ENCODE measurements around the gene ACSL5.

ACSL5 gene, protein sequence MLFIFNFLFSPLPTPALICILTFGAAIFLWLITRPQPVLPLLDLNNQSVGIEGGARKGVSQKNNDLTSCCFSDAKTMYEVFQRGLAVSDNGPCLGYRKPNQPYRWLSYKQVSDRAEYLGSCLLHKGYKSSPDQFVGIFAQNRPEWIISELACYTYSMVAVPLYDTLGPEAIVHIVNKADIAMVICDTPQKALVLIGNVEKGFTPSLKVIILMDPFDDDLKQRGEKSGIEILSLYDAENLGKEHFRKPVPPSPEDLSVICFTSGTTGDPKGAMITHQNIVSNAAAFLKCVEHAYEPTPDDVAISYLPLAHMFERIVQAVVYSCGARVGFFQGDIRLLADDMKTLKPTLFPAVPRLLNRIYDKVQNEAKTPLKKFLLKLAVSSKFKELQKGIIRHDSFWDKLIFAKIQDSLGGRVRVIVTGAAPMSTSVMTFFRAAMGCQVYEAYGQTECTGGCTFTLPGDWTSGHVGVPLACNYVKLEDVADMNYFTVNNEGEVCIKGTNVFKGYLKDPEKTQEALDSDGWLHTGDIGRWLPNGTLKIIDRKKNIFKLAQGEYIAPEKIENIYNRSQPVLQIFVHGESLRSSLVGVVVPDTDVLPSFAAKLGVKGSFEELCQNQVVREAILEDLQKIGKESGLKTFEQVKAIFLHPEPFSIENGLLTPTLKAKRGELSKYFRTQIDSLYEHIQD

DNA sequence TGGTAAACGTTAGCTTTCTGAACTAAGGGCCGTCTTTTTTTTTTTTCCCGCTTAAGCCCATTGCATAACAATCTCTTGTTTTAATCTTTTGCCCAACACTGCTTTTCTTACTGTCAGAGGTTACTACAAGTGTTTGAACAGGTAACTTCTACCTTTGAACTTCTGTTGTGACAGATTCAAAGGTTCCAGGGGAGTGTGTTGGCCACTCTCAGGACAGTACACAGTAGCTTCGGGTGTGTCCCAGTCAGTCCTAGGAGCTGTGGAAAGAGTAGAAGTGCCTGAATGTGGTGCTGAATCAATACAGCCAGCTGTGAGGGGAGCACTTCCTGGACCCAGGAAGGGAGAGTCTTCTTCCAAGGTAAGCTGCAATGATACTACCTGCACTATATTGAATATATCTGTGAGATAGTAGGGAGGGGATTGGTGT is at the start of gene ACSL5:
Gene ACSL5, plus strand, starts transcription at position 205 of the 427 bp plus-strand sequence. CDS start 20,831 bp downstream, outside the sequence.
- in situ Hi-C loops (cut with MboI; ENCODE audit: low sequenced_read_pairs) = no loop called here

DNA sequence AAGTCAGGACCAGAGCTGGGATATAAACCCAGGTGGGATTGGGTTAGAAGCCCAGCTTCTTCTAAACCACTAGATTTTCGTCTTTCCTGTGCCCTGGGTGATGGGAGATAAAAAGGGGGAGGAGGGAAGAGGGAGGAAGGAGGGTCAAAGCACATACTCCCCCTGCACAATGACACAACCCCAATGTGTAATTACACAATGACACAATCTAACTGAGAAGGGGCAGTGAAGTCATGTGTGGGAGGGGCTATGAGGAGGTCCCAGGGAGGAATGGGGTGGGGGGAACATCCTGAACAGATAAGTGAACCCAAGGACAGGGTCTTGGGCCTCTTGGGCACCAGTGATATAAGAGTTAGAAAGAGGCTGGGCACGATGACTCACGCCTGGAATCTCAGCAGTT is 46.2 kb upstream of the ACSL5 start:
- in situ Hi-C loops (cut with MboI; ENCODE audit: low sequenced_read_pairs) = no loop called here

DNA sequence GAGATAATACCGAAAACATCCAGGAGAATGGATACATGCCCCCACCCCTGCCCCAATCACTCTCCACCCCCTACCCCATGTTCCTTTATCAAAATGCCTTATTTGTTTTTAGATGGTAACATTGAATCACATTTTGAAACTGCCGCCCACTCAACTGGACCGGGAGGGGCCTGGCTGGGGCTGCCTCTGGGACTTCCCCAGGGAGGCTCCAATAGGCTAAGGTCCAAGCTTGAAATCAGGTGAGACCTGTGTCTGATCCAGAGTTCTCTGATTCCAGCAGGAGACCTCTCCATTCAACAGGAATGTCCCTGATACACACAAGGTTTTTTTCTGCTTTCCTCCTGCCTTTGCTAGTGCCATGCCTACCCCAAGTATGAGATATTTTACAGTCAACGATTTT is 43.8 kb upstream of the ACSL5 start:
- in situ Hi-C loops (cut with MboI; ENCODE audit: low sequenced_read_pairs) = no loop called here

DNA sequence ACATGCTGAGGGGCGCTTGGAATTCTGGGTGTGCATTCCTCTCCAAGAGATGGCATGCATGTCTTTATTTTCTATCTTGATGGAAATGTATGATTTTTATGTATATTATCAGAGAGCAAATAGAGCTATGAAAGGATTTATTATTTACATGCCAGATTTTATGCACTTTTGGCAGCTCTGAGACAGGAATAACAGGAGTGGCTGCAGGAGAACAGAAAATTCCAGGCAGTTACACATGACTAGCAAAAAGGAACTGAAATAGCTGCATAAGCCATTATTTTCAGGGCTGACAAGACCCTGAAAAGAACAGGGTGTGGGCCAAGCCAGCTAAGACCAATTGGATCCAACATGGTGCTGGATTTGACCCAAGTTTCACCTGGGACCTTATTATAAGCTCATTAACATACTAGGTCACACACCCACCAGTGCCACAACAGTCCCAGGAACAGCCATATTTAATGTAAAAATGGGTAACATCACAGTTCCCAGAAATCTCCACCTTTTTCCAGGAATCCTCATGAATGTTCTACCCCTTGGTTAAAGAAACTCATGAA is 43.2 kb upstream of the ACSL5 start:
- in situ Hi-C loops (cut with MboI; ENCODE audit: low sequenced_read_pairs) = no loop called here

DNA sequence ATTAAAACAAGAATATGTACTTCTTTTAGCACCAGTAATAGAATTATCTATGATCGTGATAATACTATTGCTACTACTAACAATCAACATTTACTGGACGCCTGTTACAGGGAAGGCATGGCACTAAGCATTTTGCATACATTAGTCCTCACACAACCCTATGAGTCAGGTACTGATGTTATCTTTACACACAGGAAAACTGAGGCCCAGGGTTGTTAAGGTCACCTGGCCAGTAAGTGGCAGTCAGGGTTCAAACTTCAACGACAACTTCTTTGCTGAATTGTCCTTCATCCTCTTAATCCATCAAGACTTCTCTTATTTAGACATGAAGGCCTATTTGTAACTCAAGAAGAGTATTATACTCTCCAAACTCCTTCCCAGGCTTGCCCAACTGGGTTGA is 41.9 kb upstream of the ACSL5 start:
- in situ Hi-C loops (cut with MboI; ENCODE audit: low sequenced_read_pairs) = no loop called here

DNA sequence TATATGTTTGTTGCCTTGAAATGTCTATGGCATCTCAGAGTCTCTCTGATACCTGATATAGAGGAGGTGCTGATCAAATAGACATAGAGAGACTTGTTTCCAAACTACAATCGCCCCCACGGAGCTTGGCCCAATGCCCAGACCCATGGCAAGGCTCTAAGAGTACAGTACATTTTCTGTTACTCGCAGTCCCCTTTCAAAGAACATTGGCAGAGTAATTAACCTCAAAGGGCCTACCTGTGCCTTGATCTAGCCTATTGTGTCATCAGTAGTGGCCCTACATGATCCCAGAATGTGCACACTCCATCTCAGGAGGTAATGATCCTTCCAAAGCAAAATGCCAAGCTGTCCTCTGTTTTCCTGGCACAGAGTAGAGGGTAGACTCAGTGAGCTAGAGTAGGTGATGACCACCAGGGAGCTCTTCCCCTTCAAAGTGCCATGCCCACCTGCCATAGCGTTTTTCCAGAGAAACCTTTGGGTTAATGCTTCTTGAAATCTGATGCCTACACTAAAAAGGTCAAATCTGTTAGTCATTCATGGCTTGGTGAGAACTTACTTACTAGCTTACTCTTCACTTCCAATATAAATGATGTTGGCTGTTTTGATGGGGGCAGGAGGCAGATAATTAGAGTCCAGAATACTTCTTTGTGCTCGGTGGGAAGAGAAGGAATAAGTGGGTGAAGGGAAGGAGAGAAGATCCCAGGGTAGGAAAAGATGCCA is 41.2 kb upstream of the ACSL5 start:
- in situ Hi-C loops (cut with MboI; ENCODE audit: low sequenced_read_pairs) = no loop called here

DNA sequence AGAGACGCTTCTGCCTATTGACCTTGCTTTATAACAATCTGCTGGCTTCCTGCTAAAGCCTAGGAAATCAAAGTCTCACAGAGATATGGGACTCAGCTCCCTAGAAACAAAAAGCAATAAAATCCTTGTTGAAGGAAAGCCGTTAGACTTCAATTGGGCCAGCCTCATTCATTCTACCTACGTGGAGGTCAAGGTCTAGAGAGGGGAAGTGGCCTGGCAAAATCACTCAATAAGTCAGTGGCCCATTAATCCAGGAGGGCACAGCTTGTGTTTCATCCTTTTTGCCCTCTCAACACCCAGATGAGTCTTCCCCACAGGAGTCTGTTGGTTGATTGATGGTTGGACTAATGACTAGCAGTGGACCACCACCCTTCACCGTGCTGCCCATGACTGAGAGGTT is 40.5 kb upstream of the ACSL5 start:
- in situ Hi-C loops (cut with MboI; ENCODE audit: low sequenced_read_pairs) = no loop called here

DNA sequence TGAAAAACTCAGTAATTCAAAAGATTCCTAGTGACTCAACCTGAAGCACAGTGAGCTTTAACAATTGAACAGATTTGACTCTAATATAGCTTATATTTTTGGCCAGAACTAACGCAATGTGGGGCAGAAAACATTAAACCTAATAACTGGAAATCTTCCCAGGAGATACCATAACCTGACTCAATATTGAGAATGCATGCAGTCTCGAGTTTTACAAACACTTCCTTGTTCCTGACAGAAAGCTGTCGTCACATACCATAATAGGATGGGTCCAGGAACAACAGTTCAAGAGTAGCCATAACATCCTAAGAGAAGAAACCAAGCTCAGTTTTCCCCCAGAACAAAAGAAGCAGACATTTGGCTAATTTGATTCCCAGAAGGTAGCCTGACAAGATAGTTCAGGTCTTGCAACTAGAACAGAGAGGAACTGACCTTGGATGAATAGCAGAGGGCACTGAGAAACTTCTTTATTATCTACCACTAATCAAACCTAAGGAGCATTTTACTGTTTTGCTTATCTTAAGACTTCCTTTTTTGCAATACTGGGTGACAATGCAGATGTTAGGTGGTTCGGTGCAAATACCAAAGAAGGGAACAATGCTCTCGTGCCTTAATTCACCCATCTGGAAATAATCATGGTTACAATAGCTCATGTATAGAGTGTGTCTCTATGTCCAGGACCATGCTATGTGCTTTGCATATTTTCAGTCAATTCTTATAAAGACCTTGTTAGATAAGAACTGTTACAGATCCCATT is 38.6 kb upstream of the ACSL5 start:
- in situ Hi-C loops (cut with MboI; ENCODE audit: low sequenced_read_pairs) = no loop called here

DNA sequence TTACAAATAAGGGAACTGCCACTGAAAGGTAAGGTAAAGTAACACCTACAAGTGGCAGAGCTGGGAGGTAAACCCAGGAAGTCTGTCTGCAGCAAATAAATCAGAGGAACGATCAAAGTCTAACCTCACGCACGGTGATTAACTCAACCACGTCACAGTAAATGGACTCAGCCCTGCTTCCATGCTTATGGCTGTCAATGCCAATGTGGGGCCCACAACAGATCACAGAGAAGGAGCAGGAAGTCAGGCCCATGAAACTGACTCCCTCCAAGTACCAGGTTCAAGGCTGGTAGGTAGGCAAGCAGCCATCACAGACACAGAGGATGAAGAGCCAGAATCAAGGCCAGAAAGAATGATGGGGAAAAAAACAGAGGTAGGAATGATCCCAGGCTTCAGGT is 38.0 kb upstream of the ACSL5 start:
- in situ Hi-C loops (cut with MboI; ENCODE audit: low sequenced_read_pairs) = no loop called here

DNA sequence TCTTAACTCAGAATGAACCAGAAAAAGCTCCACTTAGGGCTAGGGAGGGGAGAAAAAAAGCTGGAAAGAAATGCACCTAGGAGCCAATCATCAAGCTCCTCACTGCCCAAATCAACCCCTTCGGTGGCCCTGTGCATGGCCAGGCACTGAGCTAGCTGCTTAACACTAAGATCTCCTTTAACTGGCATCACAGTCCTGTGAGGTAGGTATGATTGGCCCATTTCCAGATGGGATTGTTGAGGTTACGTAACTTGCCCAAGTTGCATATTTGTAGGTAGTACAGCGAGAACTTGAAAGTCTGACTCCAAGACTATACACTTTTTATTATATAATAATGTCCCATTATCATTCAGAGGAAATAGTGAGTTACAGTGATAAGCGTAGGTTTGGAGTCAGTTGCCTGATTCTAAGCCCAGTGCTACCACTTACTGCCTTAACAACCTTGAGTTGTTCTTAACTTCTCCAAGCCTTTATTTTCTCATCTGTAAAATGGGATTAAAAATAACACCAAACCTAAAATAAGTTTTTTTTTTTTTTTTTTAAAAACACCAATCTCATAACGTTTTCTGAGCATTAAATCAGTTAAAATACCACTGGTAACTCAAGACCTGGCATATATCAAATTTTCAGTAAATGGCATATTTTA is 37.2 kb upstream of the ACSL5 start:
- in situ Hi-C loops (cut with MboI; ENCODE audit: low sequenced_read_pairs) = no loop called here

DNA sequence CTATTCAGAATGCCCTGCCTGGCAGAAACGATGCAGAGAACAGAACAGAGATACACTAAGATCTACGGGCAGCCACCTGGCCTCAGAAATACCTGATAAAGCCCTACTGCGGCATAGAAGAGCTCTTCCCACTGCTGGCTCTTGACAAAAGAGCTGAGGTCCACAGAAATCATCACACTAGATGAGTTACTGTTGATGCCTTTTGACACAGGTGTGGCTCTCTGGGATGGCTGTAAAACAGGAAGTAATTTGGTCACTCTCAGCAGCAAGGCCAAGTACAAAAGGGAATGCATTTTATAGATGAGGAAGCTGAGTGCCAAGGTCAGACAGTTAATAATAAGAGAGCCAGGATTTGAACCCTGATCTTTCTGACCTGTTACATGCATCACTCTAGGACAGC is 35.0 kb upstream of the ACSL5 start:
- in situ Hi-C loops (cut with MboI; ENCODE audit: low sequenced_read_pairs) = no loop called here

DNA sequence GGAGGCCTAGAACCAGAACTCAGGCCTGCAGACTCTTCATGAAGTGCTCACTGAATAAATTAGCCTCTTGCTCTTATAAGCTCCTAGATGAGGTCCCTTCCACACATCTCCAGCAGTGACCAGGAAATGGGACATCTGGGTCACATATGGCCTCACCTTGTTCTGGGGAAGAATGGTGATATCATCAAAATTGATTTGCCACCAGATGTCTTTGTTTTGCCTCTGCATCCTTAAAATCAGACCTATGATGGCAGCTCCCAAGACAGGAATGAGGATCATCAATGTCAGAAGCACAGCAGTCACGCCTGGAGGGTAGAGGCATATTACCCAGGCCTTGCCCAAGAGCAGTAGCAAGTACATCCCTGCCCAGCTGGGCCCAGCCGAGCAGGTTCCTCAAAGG is 33.3 kb upstream of the ACSL5 start:
- in situ Hi-C loops (cut with MboI; ENCODE audit: low sequenced_read_pairs) = no loop called here

DNA sequence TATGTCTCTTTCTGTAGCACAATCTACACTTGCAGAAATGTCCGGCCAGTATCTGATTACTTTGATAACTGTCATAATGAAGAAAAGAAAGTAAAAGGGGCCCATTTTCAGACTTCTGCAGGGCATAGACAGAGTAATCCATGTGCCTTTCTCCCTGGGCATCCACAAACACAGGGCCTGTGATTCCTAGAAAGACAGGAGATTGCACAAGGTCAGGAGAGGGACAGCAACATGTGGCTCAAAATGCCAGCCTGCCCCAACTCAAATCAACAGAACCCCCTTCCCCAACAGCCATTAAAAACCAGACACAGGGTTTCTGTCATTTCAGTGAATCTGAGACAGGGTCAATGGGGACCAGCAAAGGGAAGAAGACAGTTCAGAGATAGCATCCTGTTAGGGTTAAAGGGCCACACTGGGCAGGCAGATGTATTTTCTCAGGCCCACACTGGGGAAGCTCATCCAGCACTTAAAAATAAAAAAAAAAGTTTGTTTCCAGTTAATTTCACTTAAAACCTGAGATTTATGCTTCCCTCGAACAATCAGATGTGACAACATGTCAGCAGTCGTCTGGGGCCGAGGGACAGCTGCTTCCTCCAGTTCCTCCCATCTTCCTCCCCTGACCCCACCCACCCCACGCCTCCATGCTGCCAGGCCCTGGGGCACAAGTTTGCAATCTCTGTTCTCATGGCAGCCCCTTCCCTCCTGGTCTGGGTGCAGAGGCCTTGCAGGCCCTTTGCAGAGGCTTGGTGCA is 30.7 kb upstream of the ACSL5 start:
- in situ Hi-C loops (cut with MboI; ENCODE audit: low sequenced_read_pairs) = no loop called here

DNA sequence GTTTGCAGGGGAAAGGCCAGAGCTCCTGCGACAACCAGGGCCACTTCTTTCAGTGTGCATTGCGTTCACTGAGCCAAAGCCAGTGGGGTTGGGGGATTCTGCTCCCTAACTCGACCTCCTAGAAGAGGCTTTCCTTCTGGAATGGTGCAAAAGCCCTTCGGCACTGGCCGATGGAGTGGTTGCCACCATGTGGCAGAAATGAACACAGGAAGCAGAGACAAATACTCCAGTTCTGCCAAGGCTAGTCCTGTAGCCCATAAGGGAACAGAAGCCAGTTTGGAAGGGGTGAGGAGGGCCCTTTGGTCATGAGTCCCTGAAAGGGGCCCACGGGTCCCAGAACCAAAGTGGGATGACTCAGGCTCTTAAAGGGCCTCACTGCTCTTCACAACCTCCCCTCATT is 29.7 kb upstream of the ACSL5 start:
- in situ Hi-C loops (cut with MboI; ENCODE audit: low sequenced_read_pairs) = no loop called here

DNA sequence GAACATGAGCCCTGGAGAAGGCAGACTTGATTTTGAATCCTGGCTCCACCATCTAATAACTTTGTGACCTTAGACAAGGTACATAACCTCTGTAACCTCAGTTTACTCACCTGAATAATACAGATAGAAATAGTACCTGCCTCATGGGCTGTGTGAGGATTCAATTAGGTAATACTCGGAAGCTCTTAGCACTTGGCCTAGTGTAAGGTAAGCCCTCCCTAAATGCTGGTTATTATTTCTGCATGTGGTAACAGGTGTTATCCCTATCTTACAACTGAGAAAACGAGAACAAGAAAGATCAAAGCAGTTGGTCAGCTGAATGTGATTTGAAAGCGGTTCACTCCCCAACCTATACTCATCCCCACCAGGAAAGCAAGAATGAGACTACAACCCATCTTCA is 28.7 kb upstream of the ACSL5 start:
- in situ Hi-C loops (cut with MboI; ENCODE audit: low sequenced_read_pairs) = no loop called here

DNA sequence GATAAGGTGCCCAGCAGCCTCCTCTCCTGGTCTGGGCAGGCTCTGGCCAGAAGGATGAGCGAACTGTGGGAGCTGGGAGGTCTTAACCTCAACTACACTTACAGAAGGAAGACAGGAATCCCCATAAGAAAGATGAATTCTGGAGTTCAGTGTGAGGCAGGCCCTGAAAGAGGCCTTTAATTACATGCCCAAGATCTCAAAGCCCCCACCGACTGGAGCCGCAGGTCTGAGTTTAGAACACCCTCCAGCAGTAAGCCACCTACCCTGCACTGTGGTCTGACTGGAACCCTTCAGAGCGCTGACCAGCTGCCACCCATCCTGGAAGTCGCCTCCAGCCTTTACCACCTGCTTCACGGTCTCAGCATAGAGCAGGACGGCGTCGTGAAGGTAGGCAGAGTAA is 28.2 kb upstream of the ACSL5 start:
- in situ Hi-C loops (cut with MboI; ENCODE audit: low sequenced_read_pairs) = no loop called here

DNA sequence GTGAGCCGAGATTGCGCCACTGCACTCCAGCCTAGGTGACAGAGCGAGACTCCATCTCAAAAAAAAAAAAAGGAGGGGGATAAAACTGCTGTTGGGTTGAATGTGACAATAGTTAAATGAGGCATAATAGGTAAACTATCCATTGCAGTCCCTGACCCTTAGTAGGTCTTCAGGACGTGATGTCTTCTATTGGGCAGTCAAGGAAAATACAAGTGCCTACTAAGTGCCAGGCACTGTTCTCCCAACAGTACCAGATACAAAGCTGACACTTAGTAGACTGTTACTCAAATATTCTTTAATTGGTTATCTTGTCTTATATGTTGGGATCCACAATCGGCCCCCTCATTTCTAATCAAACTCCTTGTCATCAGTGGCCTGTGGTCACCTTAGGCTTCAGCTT is 27.1 kb upstream of the ACSL5 start:
- in situ Hi-C loops (cut with MboI; ENCODE audit: low sequenced_read_pairs) = no loop called here

DNA sequence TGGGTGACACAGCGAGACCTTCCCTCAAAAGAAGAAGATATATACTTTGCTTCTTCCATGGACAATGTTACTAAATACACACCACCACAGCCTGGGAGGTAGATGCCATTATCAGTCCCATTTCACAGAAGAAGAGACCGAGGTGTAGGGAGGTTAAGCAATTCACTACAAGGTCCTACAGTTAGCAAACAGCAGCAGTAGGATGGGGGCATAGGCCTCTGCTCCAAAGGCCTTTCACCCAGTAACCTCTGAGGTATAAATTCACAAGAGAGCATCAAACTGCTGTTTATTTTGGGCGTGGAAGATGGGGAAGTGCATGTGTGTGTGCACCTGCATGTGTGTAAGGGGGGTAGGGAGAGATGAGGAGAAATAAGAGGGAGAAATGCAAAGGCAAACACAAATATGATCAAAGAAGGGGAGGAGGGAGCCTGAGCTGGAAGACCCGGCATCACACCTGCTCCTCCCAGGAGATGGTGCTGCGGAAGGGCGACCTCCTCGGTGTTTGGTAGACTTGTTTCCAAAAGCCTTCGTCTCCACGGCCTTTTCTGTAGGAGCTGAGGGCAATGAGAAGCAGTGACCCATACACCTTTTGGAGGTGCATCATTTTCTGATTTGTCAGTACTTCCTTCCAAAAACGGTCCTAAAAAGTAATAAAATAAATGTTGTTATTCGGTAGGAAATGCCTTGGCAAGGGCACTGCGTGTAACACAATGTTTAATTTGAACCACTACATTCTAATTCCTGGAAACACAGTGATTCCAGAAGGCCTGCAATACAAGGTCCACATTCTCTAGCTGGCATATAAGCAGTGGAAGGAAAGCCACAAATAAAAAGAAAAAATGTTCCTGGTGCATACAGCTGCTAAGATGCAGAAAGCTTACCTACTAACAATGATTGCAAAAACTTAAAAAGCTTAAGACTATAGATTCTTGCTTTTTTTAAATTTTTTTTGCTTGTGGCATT is 25.9 kb upstream of the ACSL5 start:
- in situ Hi-C loops (cut with MboI; ENCODE audit: low sequenced_read_pairs) = no loop called here
